Measurements from ENCODE around the gene UGCG. TPM values are rescaled to one million over a fixed set of nuclear protein-coding genes. Genes with fewer than 3 reads are reported as not detected.

Gene UGCG
- total and polyA plus RNA-seq, 2 of the 8 experiments (the other 6 are each of a cell fraction or from before 2014, with no cell fraction given) = 14.9 to 34.0 TPM

- H3K4me1 ChIP-seq (replicated peaks in 1 of 4; ENCODE audit: control insufficient read depth in 3 of 4, insufficient read depth in 4 of 4, low read length in 3 of 4) = peaks cover 0 to 3% (median 0%) of the 10 kb centered on the region in 4 experiments; a peak in 4 of 7 replicates
- H3K36me3 ChIP-seq (ENCODE audit: control insufficient read depth in 2 of 4, insufficient read depth in 4 of 4, low read length in 3 of 4) = no peaks in the 10 kb centered on the region
- H2BK15ac ChIP-seq (ENCODE audit: low read length) = no peak overlapping the region
- no peak overlapping the region for H4K8ac ChIP-seq (ENCODE audit: extremely low read depth, insufficient read depth, low read length)
- no peaks in the 10 kb centered on the region for H3K9me3 ChIP-seq (ENCODE audit: insufficient read depth in 2 of 2, low read depth in 1 of 2, low read length in 1 of 2)
- peaks cover 9% of the 10 kb centered on the region for H3K79me1 ChIP-seq (ENCODE audit: low read depth, low read length)
- H2BK12ac ChIP-seq (ENCODE audit: low read depth, low read length) = no peak overlapping the region
- ChIA-PET CTCF (ENCODE audit: partially characterized antibody) (interaction anchor here (0.7 to 1.8 kb wide), 3 partner anchors 9 to 144 kb away, joined by 3 to 4 read pairs (median 4); no protein-coding TSS in a partner anchor), POLR2A (ENCODE audit: partially characterized antibody) (no interaction called here)
- H3K27ac ChIP-seq (ENCODE audit: low read depth, low read length) = no peak overlapping the region
- H3K4ac ChIP-seq (replicated peaks; ENCODE audit: insufficient read length, low read depth, low read length) = no peak overlapping the region
- no peak overlapping the region for H3K14ac ChIP-seq (ENCODE audit: insufficient read length)
- DNase-seq (ENCODE audit: low read depth in 1 of 2, low spot score in 2 of 2) (no peak), FAIRE-seq (no peak)
- no peak overlapping the region for H4K91ac ChIP-seq (replicated peaks; ENCODE audit: insufficient read length, low read length)
- peaks cover 7 to 8% of the 10 kb centered on the region in 2 experiments for H4K20me1 ChIP-seq (replicated peaks in 1 of 2; ENCODE audit: control insufficient read depth in 1 of 2, insufficient read depth in 2 of 2, low read length in 2 of 2)
- no peak overlapping the region for H3K4me2 ChIP-seq (ENCODE audit: insufficient read depth in 1 of 2, low read depth in 2 of 2, low read length in 2 of 2)
- no peak overlapping the region for H4K5ac ChIP-seq (ENCODE audit: insufficient read length, low read depth, low read length)
- no peak overlapping the region for H2AFZ ChIP-seq (ENCODE audit: low read length)
- no peak overlapping the region for H3K18ac ChIP-seq (ENCODE audit: extremely low read depth, low read length)
- no peaks in the 10 kb centered on the region for H3K27me3 ChIP-seq (replicated peaks in 1 of 4; ENCODE audit: control insufficient read depth in 3 of 4, extremely low read depth in 1 of 4, insufficient read depth in 3 of 4, low read length in 3 of 4)
- H3K79me2 ChIP-seq (ENCODE audit: control insufficient read depth in 1 of 2, insufficient read depth in 2 of 2, low read length in 2 of 2) = peaks cover 34 to 94% of the 10 kb centered on the region in 2 experiments
- H3K4me3 ChIP-seq (ENCODE audit: extremely low read depth in 1 of 4, insufficient read depth in 2 of 4, low read depth in 3 of 4, low read length in 4 of 4) = no peak overlapping the region
- no peak overlapping the region for H3K23ac ChIP-seq (ENCODE audit: insufficient read length)
- no peak overlapping the region for H2BK5ac ChIP-seq (ENCODE audit: low read depth, low read length)
- no peak overlapping the region for H3K9ac ChIP-seq (replicated peaks in 1 of 4; ENCODE audit: extremely low read depth in 1 of 4, low read depth in 3 of 4, low read length in 3 of 4)
- 91% methylated on average over 8 of the region's 8 CpGs; no CpG with 5 or more reads in 1 of the 2 experiments for WGBS, 2 experiments (ENCODE audit: extremely low coverage in 1 of 2, insufficient coverage in 1 of 2, insufficient read length in 1 of 2, insufficient replicate concordance in 2 of 2, low coverage in 1 of 2, low lambda C conversion rate in 2 of 2, missing lambda C conversion rate in 1 of 2)
- H2AK5ac ChIP-seq (ENCODE audit: low read depth, low read length) = no peak overlapping the region
- H2BK20ac ChIP-seq (ENCODE audit: low read length) = no peak overlapping the region
- H3K56ac ChIP-seq (replicated peaks; ENCODE audit: insufficient read length, low read depth, low read length) = no peak overlapping the region
- H3K23me2 ChIP-seq (ENCODE audit: low read depth, low read length) = peaks cover 2% of the 10 kb centered on the region
- H2BK120ac ChIP-seq (replicated peaks; ENCODE audit: low read depth, low read length) = no peak overlapping the region
- TF ChIP-seq POLR2AphosphoS5 (IDR thresholded peaks at IDR 0.05; ENCODE audit: low read depth, low read length) (no peak), NRF1 (IDR thresholded peaks at IDR 0.05; ENCODE audit: low read depth, low read length) (no peak), MAFK (IDR thresholded peaks at IDR 0.05; ENCODE audit: low read depth, low read length) (no peak), HDAC6 (IDR thresholded peaks at IDR 0.05; ENCODE audit: low read depth, low read length) (no peak), ATF3 (IDR thresholded peaks at IDR 0.05; ENCODE audit: insufficient read depth, low read depth, low read length) (no peak), POU5F1 (IDR thresholded peaks at IDR 0.05; ENCODE audit: low read depth, low read length) (no peak), RNF2 (IDR thresholded peaks at IDR 0.05; ENCODE audit: borderline replicate concordance, low read depth, low read length, missing control alignments, poor library complexity, severe bottlenecking) (no peak), CHD2 (IDR thresholded peaks at IDR 0.05; ENCODE audit: low read length) (no peak), CEBPB (IDR thresholded peaks at IDR 0.05; ENCODE audit: low read depth, low read length) (no peak), NANOG (IDR thresholded peaks at IDR 0.05; ENCODE audit: insufficient read depth, low read depth, low read length, poor library complexity, severe bottlenecking) (no peak), RFX5 (IDR thresholded peaks at IDR 0.05; ENCODE audit: borderline replicate concordance, low read depth, low read length) (no peak), KDM5A (IDR thresholded peaks at IDR 0.05; ENCODE audit: low read length) (no peak), SP2 (IDR thresholded peaks at IDR 0.05; ENCODE audit: low read length) (no peak)
Observed at GRCh38 chr9:111902391-111903139, 6.0 kb downstream of the UGCG start.

All from H1 (cell line).